ENCODE data around the gene ATP11A.

Gene ATP11A

DNA sequence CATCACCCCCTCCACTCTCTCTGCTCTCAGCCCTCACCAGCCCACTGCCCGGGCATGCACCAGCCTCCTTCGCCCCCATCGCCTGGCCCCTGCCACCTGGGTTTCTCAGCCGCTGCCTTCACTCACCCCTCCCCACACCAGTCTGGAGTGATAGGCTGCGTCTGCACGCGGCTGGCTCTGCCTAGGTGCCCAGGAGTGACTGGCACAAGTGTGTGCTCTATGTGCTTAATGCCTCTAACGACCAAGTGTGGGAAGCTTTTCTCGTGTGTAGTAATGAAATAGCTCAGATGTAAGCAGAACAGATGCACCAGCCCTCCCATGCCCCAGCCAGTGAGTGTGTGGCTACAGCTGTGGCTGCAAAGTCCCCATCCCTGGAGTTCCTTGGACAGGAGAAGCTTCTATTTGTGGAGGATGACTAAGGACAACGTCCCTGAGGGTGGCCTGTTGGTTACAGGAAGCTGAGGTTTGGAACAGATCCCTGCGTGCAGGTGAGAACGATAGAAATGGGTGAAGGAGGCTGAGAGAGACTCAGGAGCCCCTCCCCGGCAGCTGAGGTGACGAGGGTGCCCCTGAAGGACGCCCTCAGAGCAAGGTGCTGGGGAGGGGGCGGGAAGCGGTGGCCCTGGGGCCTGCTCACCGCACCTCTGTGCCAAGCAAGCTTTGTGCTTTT lies 35.6 kb downstream of the ATP11A start:
- peak; percentile 16 for DNase-seq

DNA sequence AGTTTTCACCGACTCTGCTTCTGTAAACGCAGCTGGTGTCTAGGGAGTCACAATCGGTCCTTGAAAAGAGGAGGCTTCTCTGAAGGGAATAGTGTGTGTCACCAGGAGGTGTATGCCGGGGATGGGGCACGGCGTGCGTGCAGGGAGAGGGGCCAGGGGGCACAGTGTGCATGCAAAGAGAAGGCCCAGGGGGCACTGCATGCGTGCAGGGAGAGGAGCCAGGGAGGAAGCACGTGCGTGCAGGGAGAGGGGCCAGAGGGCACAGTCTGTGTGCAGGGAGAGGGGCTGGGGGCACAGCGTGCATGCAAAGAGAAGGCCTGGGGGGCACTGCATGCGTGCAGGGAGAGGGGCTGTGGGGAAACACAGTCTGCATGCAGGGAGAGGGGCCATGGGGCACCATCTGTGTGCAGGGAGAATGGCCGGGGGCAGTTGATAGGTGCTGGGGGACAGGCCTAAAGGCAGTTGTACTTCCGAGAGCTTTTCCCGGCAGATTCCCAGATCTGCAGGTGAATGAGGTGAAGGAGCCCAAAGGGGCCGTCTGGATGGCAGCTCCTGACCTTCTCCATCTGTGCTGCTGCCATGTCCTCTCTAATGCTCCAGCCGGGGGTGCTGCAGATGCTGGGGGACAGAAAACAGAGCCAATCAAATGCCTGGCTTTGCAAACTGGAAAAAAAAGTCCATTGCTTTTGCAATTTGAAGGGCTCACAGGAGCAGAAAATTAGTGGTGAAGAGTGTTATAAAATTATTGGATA lies 36.4 kb downstream of the ATP11A start:
- DNase-seq: no peak

DNA sequence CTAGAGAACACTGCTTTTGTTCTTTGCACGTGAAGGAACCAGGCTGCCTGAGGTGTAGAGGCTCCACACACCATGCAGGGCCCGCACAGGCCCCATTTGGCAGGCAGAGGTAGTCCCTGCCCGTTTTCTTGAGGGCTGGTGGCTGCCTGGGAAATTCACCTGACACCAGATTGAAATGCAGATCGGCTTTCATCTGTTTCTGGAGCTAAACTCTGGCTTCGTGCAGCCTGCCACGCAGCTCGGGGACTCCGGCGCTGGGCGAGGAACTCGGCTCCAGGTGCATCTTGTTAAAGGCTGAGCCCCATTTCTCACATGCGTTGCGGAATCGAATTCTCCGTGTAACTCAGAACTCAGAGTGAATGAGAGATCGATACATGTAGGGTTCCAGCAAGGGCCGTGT lies 37.7 kb downstream of the ATP11A start:
- no peak for DNase-seq

DNA sequence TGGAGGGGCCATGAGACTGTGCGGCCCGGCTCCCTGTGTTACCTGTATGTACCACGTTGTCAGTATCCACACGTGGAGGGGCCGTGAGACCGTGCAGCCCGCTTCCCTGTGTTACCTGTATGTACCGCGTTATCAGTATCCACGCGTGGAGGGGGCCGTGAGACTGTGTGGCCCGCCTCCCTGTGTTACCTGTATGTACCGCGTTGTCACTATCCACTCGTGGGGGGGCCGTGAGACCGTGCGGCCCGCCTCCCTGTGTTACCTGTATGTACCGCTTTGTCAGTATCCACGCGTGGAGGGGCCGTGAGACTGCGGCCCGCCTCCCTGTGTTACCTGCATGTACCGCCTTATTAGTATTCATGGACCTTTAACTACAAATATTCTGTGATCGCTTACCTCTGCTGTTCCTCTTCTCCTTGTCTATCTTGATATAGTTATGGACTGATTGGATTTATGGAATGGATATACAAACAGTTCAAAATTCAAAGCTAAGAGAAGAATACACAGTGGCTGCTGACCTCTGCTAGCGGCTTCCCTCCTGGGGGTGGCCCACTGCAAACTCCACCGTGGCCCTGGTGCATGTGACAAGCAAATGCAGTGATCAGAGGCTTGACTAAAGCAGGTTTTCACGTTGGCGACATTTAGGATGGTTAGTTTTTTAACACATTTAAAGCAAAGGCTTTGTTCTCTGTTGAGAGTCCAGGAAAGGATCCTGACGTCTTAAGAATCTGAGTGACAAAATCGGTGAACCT lies 38.7 kb downstream of the ATP11A start:
- no peak for DNase-seq

DNA sequence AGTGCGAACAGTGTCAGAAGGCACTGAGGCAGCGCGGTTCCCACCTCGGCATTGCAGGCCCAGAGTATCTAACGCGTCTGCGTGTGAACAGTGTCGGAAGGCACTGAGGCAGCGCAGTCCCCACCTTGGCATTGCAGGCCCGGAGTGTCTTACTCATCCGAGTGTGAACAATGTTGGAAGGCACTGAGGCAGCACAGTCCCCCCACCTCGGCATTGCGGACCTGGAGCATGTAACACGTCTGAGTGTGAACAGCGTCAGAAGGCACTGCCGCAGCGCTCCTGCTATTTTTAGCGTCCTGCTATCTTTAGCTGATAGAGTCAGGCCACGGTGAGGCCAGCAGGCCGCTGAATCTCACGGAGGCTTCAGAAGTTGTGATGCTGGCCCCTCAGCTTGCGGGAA lies 39.6 kb downstream of the ATP11A start:
- DNase-seq: no peak

DNA sequence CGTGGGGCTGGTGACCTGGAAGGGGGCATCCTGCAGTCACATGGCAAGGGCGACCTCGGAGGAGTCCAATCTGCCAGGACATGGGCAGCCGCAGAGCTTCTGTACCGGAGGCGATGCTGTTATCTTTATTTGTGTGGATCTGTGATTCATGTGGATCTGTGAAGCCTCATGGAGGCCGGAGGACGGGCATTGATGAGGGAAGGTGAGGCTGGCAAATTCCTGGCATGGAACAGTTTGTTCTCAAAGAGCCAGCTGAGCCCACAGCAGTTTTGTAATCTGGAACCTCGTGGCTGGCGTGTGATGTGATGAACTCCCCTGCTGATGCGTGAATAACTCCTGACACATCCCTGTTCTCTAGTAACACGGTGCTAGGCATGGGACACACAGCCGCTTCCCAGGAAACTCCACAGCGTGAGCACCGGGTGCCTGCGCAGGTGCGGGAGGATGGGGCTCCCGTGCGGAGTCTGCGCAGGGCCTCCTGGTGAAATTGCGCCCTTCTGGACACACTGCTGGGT lies 40.4 kb downstream of the ATP11A start:
- DNase-seq: no peak

DNA sequence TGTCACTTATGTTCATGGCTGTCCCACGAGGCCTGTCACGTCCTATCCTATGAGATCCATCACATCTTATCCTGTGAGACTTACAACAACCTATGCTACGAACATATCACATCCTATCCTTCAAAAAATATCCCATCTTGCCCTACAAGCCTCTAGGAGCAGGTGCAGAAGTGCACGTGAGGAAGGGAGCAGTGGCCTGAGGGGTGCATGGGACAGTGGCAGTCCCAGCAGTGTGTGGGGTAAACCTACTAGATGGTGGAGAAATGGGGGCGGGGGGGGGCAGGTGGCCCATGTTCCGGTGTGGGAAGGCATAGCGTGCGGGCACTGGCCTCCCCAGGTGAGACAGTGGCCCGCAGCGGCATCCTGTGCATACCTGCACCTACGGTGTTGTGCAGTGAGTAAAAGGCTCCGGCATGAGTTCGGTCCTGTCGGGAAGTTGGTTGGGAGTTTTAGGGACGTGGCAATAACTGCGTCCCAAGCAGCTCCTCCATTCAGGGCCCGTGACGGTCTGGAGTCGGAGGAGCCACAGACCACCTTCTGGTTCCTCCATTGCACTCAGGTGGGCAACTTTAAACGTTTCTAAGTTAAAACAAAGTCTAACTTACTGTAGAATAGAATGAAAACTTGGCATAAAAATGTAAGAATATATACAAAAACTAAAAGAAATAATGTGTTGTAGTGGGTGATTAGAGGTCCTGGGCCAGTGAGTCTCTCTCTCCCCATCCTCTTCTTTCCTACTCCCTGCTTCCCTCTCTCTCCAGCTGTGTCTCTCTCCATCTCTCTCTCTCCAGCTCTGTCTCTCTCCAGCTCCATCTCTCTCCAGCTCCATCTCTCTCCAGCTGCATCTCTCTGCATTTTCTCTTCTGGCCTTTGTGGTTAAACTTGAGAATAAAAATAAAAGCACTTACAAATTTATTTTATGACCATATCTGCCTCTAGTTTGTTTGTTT lies 42.1 kb downstream of the ATP11A start:
- DNase-seq: no peak

DNA sequence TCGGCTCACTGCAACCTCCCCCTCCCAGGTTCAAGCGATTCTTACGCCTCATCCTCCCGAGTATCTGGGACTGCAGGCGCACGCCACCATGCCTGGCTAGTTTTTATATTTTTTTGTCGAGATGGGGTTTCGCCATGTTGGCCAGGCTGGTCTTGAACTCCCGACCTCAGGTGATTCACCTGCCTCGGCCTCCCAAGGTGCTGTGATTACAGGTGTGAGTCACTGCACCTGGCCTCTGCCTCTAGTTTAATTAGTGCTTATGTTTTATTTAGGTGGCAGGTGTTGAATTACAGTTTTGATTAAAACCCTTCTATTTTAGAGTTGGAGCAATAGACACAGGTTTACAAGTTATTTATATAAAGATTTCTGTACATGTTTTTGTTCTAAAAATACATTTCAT lies 42.8 kb downstream of the ATP11A start:
- DNase-seq: no peak

DNA sequence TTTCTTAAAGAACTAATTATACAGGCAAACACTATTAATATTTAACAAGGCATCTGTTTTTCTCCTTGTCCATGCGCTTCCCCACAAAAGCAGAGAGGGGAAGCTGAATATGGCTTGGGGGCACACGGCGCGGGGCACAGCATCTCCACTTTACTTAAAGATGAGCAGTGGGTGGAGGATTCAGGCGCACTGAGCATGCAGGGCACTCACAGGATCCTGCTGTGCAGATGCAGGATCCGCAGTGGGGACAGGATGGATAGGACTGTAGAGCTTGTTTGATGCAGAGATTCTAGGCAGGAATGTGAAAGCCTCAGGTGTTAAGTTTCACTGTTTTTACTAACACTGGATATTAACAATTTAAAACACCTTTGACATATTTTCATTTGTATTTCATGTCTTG lies 43.3 kb downstream of the ATP11A start:
- no peak for DNase-seq

DNA sequence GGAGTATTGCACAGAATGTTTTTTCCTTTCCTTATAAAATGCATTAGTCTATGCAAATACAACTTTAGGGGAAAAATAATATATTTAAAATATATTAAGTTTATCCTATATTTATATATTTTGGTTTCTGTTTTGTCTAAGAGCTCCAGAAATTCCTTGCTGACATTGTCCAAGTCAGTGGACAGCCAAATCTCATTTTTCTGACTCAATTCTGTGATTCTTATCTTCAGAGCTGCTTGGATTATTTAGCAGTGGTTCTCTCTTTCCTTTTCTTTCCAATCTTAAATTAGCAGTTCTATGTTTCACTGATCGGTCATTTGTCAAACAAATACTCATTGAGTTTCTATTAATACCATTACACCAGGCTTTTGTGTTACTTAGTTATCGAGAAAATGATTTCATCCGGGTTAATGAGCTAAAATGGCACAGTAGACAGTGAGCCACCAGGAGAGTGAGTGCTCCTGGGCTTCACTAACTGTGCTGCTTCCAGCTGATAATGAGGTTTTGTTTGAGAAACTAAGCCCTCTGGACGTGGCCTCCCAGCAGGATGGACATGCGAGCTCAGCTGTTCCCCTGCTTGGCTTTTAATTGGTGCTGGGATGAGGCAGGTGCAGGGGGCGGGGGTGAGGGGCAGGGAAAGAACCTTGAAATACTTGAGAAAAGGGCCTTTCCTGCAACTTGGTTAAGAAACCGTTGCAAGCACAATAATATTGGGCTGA lies 44.0 kb downstream of the ATP11A start:
- no peak for DNase-seq

DNA sequence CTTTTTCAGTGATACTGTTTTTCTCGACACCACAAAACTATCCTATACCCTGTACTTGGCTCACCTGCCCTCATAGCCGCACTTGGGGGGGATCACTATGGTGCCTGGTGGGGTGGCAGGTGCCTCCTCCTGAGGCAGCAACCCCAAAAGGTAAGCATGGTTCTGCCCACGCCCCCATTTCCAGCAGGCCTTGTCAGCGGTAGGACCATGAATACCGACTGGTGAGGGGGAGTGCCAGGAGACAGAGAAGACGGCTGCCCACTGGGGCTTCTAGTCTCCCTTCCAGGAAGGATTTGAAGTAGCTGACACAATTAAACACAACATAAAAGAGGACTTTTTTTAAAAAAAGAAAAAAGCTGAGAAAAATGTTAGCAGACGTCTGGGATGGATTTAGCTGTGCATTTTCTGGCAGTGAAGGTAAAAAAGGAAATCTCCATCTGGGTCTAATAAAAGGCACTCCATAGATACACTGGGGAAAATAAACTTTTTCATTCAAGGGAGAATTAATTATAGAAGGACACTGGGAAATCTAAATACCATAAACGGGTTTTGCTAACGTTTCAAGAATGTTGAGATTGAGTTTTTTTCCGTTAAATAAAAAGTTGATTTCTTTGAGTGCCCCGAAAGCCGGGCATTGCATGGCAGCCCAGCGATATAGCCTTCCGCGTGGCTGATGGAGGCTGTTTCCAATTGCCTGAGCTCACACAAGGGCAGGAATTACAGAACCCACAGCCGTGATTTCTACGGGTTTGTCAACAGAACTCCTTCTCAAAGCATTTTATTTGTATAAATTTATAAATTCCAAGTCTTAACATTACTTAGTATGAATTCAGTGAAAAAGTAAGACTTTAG lies 45.1 kb downstream of the ATP11A start:
- no peak for DNase-seq

DNA sequence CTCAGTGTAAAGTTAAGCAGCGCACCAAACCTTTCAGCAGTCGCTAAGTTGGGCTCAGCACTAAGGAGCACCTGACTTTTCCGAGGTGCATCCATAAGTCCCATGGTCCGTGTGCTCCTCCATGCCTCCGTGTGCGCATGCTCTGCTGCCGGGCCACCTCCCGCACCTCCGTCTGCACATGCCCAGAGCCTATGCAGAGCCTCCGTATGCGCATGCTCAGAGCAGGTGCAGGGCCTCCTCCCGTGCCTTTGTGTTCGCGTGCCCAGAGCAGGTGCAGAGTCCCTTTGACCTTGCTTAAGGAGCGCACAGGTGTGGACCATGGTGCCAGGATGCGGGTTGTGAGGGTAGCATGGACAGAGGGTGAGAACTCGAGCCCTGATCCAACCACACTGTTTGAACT lies 46.0 kb downstream of the ATP11A start:
- DNase-seq: no peak

DNA sequence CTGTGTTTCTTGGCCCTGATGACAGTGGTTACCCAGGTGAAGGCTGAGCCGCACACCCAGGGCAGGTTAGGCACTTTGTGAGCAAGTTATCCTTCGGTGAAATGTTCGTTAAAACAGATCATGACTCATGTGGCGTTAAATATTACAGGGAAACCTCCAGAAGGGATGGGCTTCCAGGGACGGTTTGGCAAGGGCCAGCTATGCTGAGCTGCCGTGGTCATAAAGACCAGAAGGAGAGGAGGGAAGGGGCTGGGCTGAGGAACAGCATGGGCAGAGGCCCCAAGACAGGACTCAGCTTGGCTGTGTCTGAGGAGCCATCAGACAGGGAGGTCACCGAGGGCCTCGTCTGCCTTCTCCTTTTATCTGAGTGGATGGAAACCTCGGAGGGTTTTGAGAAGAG lies 47.5 kb downstream of the ATP11A start:
- no peak for DNase-seq

DNA sequence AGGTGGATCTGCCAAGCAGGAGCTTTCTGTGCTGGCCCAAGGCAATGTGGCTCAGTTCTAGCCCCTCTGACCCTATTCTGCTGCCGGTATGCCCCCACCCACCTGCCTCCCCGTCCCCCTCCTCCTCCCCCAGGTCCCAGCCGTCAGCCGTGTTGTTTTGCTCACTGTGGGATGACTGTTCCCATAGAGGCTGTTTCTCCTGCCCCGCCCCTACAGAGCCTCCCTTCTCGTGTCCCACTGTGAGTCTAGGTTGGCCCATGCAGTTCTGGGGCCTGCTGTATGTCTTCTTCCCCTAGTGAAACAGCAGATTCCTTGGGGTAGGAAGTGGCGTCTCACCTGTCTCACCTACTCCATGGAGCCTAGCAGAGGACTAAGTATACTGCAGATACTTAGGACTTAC lies 48.8 kb downstream of the ATP11A start:
- no peak for DNase-seq

DNA sequence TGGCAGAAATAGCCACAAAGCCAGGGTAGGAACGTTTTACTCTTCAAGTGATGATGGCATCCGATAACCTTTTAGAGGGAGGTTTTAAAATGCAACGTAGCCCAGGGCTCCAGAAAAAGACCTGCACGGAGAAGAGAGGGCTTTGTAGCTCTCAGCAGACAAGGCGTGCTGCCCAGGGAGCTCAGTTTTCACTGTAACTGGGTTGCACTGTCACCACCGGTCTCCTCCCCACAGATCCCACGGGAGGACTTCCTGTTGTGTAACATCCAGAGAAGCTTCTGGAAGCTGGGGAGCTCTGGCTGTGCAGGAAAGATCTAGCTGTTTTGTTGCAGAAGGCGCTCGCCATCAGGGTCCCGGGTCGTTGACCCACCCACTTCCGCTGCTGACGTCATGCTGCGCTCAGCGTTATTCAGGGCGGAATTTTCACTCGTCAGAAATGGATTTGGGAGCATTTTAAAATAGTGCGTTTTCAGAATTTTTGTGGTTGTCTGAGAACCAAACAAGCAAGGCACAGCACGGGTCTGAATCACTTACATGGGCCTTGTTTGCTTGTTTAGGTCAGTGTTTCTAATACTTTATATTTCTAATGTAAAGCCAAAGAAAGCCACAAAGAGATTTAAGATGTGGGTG lies 50.8 kb downstream of the ATP11A start:
- peak; percentile 67 for DNase-seq

DNA sequence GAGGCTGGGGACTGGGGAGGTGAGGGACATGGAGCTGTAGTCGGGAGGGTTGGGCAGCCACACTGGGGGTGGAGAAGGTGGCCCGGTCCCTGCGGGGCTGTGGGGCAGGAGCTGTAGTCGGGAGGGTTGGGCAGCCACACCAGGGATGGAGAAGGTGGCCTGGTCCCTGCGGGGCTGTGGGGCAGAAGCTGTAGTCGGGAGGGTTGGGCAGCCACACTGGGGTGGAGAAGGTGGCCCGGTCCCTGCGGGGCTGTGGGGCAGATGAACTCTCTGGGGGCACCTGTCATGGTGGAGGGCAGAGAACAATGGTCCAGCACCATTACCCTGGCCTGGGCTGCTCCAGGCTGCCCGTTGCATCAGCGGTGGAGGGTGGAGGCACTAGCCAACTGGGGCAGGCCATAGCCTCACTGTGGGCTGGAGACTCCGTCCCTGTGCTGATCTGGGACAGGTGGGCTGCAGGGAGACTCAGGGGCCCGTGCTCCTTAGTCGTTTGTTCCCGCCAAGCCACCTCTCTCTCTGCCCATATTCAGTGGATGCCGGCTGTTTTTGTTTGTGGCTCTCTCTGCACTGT lies 51.4 kb downstream of the ATP11A start:
- no peak for DNase-seq

DNA sequence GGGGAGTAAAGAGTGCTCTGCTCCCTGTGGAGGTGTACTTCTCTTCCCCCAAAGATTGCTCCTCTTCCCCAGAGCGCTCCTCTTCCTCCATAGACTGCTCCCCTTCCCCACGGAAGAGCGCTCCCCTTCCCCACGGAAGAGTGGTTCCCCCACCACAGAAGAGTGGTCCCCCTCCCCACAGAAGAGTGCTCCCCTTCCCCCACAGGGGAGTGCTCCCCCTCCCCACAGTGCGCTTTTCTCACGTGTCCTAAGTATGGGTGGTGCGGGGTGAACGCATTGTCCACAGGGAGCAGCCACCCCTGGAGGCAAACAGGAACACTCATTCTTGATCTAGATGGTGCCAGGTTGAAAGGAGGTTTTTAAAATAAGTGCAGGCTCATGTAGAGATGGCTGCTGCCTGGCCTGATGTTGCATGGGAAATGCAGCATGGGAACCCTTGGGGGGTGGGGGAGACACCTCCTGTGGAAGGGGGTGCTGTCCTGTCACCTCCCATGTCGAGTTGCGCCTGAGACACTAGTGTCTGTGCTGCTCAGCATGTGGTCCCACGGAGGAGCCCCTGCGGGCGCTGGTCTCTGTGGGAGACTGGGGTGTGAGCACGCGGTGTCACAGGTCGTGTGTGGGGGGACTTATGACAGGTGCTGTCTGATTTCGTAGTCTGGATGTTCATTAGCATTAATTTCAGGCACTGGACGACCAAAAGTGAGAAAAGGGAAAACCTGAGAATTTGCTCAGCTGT lies 52.2 kb downstream of the ATP11A start:
- DNase-seq: no peak

DNA sequence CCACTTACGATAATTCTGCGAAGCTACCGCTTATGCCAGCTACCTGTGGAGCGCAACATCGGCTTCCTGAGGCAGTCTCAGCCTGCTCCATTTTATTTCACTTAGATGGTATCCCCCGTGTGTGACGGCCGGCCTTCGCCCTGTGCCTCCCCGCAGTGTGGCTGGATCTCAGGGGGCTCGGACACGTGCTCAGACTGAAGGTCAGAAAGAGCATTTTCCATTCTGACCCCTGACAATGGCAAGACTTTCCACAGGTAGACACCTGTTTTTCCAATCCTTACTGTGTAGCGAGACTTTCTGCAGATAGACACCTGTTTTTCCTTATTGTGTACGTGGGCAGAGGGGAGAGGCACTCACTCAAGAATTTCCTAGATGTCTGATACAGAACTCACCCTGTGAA lies 52.7 kb downstream of the ATP11A start:
- no peak for DNase-seq
